Spleen (tissue), 7 donors: ENCODE results near the gene AP4B1.

Experiments
- CTCF ChIP-seq, 11 experiments: fragments of 200-600 bp in 7 of 11; fragments of 450-650 bp in 4 of 11; sonication (generic) in 4 of 11; IDR thresholded peaks in 8 of 11; conservative IDR thresholded peaks in 3 of 11; 1 replicate in 7 of 11; 2 replicates in 4 of 11; pipeline versions ENCODE4 v1.4.0 to v1.8.0; 2016 to 2021; ENCODE audit warnings: antibody characterized with exemption in 11 of 11, inconsistent platforms in 4 of 11, mild to moderate bottlenecking in 1 of 11
- POLR2A ChIP-seq, 3 donors: fragments of 450-650 bp; IDR thresholded peaks; one replicate each; pipeline ENCODE4 v1.5.1; 2017; ENCODE audit warnings: antibody characterized with exemption in 3 of 3, mild to moderate bottlenecking in 1 of 3
- POLR2AphosphoS5 ChIP-seq, 3 donors: sonication (generic); formaldehyde crosslinking; IDR thresholded peaks; one replicate each; pipeline ENCODE4 v1.5.1; 2017; ENCODE audit warnings: antibody characterized with exemption in 3 of 3
- donor health status: DM: no; HTN: no; CAD: no; lungs with moderate emphysema.
- donor health status: DM: no; HTN: no; CAD: no.
- donor health status: DM: no; HTN: no; CAD: no.

GRCh38 chr1:113942527-113942926, 37.9 kb upstream of the AP4B1 start:
- TF ChIP-seq POLR2A (IDR thresholded peaks at IDR 0.05) (no peak), POLR2AphosphoS5 (IDR thresholded peaks at IDR 0.05) (no peak), CTCF (IDR thresholded peaks at IDR 0.05 in 8 of 11, conservative IDR thresholded peaks at IDR 0.05 in 3 of 11) (no peak)
